ENCODE measurements around the gene COL15A1.

DNA sequence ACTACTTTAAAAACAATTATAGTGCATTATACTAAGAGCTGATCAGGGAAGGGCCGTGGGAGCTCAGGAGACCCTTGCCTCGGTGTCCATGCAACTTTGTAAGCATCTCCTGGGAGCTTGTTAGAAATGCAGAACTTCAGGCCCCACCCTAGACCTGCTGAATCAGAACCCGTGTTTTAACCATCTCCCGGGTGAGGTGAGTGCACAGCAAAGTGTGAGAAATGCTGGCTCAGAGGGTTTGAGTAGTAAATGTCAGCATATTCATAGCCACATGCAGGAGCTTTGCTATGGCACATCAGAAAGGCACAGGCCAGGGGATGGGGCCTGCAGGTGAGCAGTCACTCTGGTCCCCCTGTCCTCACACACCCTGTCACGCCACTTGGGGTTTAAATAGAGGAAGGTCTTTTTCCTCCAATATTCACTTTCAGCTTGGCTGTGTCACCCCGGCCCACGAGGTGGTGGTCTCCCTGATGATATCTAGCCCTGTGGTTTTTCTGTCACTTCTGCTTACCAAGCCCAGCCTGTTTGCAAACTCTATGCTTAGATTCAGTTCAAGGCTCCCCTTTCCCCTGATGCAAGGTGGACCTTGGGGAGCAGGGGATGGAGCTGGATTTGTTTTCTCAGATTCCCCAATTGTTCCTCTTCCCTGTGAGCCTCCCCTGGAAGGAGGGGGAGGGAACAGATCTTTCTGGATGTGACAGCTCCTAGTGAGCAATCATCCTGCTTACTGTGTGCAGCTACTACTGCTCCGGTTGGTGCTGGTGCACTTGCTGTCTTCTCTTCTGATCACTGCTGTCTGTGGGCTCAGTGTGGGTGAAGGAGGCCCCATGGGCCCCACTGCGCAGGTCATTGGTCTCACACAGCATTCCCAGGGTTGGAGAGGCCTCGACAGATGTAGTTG is 109.4 kb downstream of the COL15A1 start:
- no peak for TF ChIP-seq MAFK (IDR thresholded peaks at IDR 0.05; ENCODE audit: low read depth, low read length)
- TF ChIP-seq, protein P1, sequence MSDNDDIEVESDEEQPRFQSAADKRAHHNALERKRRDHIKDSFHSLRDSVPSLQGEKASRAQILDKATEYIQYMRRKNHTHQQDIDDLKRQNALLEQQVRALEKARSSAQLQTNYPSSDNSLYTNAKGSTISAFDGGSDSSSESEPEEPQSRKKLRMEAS (IDR thresholded peaks at IDR 0.05): no peak
- no peak for TF ChIP-seq POU5F1 (IDR thresholded peaks at IDR 0.05; ENCODE audit: low read depth, low read length)

Data from H1 (cell line).